GM11168 (cell line): ENCODE measurements around the gene RPS6KL1.
"Not testable (repeated sequence)": the region's sequence is repeated elsewhere in the genome, so short reads cannot be mapped to it uniquely, and the experiment has no call there.

Experiments
- in situ Hi-C: fragments of 300-500 bp; cut with MboI; formaldehyde crosslinking; loops from one replicate; pipeline ENCODE4 v1.12.0; 2022; ENCODE audit warnings: low sequenced_read_pairs; ENCODE audit not compliant: unreplicated experiment

RPS6KL1 gene

GRCh38 chr14:74938531-74939495 is 15.8 kb upstream of the RPS6KL1 start:
- in situ Hi-C loops: no loop called here

GRCh38 chr14:74937171-74937570 is 14.1 kb upstream of the RPS6KL1 start:
- in situ Hi-C loops: no loop called here

GRCh38 chr14:74936731-74937130 is 13.7 kb upstream of the RPS6KL1 start:
- in situ Hi-C loops: no loop called here

GRCh38 chr14:74936151-74936550 is 13.1 kb upstream of the RPS6KL1 start:
- in situ Hi-C loops: no loop called here

GRCh38 chr14:74935360-74935680 is 12.3 kb upstream of the RPS6KL1 start:
- in situ Hi-C loops: no loop called here

GRCh38 chr14:74934476-74935359 is 11.7 kb upstream of the RPS6KL1 start:
- in situ Hi-C loops: no loop called here

GRCh38 chr14:74934041-74934440 is 11.0 kb upstream of the RPS6KL1 start:
- in situ Hi-C loops: no loop called here

GRCh38 chr14:74932936-74933335 is 9.9 kb upstream of the RPS6KL1 start:
- in situ Hi-C loops: not testable (repeated sequence)

- in situ Hi-C loops: no loop called here
These were observed 9.4 kb upstream of the RPS6KL1 start for GRCh38 chr14:74932401-74932901.

GRCh38 chr14:74931744-74932143 is 8.7 kb upstream of the RPS6KL1 start:
- in situ Hi-C loops: not testable (repeated sequence)

- in situ Hi-C loops: no loop called here
These were observed 6.2 kb upstream of the RPS6KL1 start for GRCh38 chr14:74929242-74929641.

GRCh38 chr14:74927225-74927624 is 4.2 kb upstream of the RPS6KL1 start:
- in situ Hi-C loops: no loop called here

GRCh38 chr14:74924061-74924460 is 1.0 kb upstream of the RPS6KL1 start:
- in situ Hi-C loops: no loop called here

- in situ Hi-C loops: no loop called here
These were observed 891 bp downstream of the RPS6KL1 start for GRCh38 chr14:74921987-74922751.

- in situ Hi-C loops: no loop called here
These were observed 1.9 kb downstream of the RPS6KL1 start for GRCh38 chr14:74921053-74921620.

- in situ Hi-C loops: no loop called here
These were observed 2.8 kb downstream of the RPS6KL1 start for GRCh38 chr14:74920281-74920680.

GRCh38 chr14:74919421-74920165 is 3.5 kb downstream of the RPS6KL1 start:
- in situ Hi-C loops: no loop called here

GRCh38 chr14:74918380-74918779 is 4.7 kb downstream of the RPS6KL1 start:
- in situ Hi-C loops: no loop called here

GRCh38 chr14:74917646-74918081 is 5.4 kb downstream of the RPS6KL1 start:
- in situ Hi-C loops: no loop called here
